IPS-18c (cell line): ENCODE data around the gene DENND1A.
"Not testable (repeated sequence)": the region's sequence is repeated elsewhere in the genome, so short reads cannot be mapped to it uniquely, and the experiment has no call there.

Source experiments
- H3K4me3 ChIP-seq: 2 replicates; pipeline ENCODE4 v1.7.0; 2013; ENCODE audit warnings: low read depth, mild to moderate bottlenecking, low read length, moderate library complexity; ENCODE audit not compliant: insufficient read depth
- H3K9me3 ChIP-seq: one replicate; pipeline ENCODE4 v1.6.1; 2013; ENCODE audit warnings: mild to moderate bottlenecking, low read length, moderate library complexity; ENCODE audit not compliant: control insufficient read depth, insufficient read depth

Gene DENND1A

DNA sequence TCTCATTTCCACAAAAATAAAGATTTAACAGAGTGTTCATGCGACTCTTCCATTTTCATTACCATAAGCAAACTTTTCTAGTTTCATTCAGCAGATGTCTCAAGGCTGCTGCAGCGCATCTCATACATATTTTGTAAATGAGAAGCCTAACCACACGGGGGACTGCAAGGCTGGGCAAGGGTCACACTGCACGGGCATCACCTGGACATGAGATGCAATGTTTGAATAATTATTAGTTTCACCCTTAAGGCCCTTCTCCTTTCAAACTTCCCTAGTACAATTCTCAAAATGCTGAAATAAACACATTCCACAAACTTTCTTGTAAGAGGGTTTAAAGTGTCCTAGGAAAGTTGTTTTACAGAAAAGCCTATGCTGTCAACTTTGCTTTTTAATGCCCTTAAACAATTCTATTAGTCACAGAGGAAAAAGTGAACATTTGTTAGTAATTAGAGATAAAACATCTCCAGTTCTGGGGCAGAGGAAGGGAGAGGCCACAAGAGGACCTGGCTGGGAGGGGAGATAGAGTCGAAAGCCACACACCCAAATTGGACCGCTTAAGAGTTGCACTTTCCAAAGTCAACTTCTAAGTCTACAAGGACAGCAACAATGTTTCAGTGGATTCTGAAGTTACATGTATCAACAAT, 1.3 kb downstream of the DENND1A start:
- Histone ChIP-seq H3K4me3 (peak overlapping the region; percentile 40), H3K9me3 (no peaks in the 10 kb centered on the region)

GRCh38 chr9:123927625-123928532, 2.0 kb downstream of the DENND1A start:
- H3K4me3 ChIP-seq, result no peak overlapping the region
- no peaks in the 10 kb centered on the region for H3K9me3 ChIP-seq

- Histone ChIP-seq H3K9me3 (no peaks in the 10 kb centered on the region), H3K4me3 (no peak overlapping the region)
These were observed 3.0 kb downstream of the DENND1A start for GRCh38 chr9:123926941-123927340.

- Histone ChIP-seq H3K9me3 (no peaks in the 10 kb centered on the region), H3K4me3 (no peak overlapping the region)
These were observed 4.1 kb downstream of the DENND1A start for GRCh38 chr9:123925819-123926218.

GRCh38 chr9:123925161-123925560, 4.8 kb downstream of the DENND1A start:
- no peak overlapping the region for H3K4me3 ChIP-seq
- no peaks in the 10 kb centered on the region for H3K9me3 ChIP-seq

DNA sequence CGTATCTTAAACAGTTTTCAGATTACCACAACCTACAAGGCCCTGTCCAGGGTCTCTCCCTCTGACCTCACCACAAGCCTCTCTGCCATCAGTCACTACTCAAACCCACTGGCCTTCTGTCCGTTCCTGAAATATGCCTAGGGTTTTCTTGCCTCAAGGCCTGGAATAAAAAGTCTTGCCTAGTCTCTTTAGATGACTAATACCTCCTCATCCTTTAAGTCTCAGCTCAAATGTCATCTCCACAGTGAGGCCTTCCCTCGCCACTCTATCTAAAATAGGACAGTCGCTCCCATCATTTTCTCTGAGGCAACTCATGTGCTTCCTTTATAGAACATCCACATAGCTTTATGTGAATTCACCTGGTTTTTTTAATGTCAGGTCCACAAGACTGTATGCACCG, 5.2 kb downstream of the DENND1A start:
- H3K4me3 ChIP-seq, result no peak overlapping the region
- no peaks in the 10 kb centered on the region for H3K9me3 ChIP-seq

DNA sequence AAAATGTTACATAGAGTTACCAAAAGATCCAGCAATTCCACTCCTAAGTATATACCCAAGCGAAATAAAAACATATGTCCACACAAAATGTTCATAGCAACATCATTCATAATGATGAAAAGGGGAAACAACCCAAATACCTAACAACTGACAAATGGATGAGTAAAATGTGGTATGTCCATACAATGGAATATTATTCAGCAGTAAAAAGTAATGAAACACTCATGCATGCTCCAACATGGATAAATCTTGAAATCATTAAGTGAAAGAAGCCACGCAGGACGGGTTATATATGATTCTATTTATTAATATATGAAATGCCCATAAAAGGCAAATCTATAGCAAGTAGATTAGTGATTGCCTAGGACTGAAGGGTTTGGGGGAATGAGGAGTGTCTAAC, 6.0 kb downstream of the DENND1A start:
- Histone ChIP-seq H3K4me3 (no peak overlapping the region), H3K9me3 (no peaks in the 10 kb centered on the region)

GRCh38 chr9:123923377-123923776, 6.5 kb downstream of the DENND1A start:
- Histone ChIP-seq H3K9me3 (no peaks in the 10 kb centered on the region), H3K4me3 (no peak overlapping the region)

- H3K4me3 ChIP-seq, result no peak overlapping the region
- no peaks in the 10 kb centered on the region for H3K9me3 ChIP-seq
These were observed 7.0 kb downstream of the DENND1A start for GRCh38 chr9:123922911-123923310.

DNA sequence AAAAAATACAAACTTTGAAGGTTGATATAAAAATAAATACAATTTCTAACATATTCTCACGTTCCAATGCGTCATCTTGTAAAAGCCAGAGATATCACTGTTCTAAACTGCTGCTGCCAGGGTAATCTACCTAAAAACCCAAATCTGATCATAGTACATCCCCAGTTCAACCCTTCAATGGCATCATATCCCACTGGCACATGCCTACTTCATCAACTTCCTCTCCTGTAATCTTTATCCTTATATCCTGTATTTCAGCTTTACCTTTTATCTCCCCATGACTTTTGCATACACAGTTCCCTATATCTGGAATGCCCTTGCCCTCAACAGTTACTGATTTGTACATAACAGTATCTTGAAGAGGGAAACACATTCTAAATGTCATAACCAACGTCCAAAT, 7.5 kb downstream of the DENND1A start:
- Histone ChIP-seq H3K4me3 (no peak overlapping the region), H3K9me3 (no peaks in the 10 kb centered on the region)

GRCh38 chr9:123914517-123915196, 15.3 kb downstream of the DENND1A start:
- no peak overlapping the region for H3K4me3 ChIP-seq
- no peaks in the 10 kb centered on the region for H3K9me3 ChIP-seq

DNA sequence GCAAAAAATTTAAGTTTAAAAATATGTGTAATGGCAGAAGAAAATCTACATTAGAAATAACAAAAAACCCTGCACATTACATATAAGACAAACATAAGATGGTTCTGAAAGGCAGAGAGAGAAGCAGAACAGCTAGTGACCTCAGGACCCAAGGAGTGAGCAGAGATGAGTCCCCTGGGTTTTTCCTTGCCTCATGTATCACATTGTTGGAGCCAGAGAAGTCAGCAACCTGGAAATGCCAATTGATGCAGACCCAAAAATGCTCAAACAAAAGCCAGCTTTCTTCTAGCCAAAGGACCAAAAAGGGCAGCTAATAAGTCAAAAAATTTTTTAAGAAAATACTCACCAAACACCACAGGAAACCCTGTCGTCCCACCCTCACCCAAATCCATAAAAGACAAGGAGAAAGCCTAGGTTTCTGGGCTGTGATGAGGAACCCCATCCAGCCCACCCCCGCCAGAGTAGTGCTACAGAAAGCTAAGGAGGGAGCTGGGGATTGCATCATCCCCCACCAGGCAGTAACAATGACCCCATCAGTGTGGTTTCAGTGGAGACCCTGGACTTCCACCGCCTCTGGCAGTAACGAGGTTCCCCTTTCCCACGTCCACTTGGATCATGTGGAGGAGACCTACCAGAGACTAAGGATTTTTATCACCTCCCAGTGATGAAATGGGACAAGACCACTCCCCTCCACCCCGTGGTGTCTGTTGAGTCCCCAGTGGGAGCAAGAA, 17.6 kb downstream of the DENND1A start:
- Histone ChIP-seq H3K9me3 (no peaks in the 10 kb centered on the region), H3K4me3 (no peak overlapping the region)

DNA sequence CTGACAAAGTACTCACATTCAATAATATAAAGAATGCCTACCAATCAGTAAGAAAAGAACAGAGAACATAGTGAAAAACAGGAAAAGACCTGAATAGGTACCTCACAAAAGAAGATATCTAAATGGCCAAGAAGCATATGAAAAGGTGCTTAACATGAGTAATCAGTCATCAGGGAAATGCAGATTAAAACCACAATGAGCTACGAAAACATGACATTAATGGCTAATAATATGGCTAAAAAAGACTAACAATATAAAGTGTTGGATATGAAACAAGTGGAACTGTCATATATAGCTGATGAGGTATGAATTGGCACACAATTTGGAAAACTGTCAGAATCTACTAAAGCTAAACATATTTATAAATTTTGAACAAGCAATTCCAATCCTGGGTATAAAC, 18.9 kb downstream of the DENND1A start:
- Histone ChIP-seq H3K4me3 (no peak overlapping the region), H3K9me3 (no peaks in the 10 kb centered on the region)

DNA sequence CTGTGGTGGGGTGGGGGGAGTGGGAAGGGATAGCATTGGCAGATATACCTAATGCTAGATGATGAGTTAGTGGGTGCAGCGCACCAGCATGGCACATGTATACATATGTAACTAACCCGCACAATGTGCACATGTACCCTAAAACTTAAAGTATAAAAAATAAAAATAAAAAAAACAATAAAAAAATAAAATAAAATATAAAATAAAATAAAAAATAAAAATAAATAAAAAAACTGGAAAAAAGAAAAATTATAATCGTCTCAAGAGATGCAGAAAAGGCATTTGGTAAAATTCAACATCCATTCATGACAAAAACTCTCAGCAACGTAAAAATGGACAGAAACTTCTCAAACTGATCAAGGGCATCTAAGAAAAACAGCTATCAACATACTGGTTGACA, 20.7 kb downstream of the DENND1A start:
- not testable (repeated sequence) for H3K4me3 ChIP-seq, H3K9me3 ChIP-seq

DNA sequence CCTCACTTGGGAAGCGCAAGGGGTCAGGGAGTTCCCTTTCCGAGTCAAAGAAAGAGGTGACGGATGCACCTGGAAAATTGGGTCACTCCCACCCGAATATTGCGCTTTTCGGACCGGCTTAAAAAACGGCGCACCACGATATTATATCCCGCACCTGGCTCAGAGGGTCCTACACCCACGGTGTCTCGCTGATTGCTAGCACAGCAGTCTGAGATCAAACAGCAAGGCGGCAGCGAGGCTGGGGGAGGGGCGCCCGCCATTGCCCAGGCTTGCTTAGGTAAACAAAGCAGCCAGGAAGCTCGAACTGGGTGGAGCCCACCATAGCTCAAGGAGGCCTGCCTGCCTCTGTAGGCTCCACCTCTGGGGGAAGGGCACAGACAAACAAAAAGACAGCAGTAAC, 26.4 kb downstream of the DENND1A start:
- not testable (repeated sequence) for H3K9me3 ChIP-seq, H3K4me3 ChIP-seq

DNA sequence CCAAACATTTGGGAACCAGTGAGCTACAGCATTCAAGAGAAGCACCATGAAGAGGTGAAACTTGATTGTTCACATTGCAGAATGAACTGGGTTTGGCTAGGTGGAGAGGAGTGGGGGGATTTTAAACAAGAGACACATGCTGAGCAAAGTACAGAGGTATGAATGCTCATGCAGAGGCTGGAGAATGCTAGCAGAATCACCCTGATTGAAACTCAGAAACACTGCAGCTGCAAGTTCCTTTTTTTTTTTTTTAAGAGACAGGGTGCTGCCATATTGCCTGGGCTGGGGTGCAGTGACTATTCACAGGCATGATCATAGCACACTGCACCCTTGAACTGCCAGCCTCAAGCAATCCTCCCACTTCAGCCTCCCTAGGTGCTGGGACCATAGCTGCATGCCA, 35.1 kb downstream of the DENND1A start:
- Histone ChIP-seq H3K4me3 (no peak overlapping the region), H3K9me3 (no peaks in the 10 kb centered on the region)

GRCh38 chr9:123893831-123894460, 36.0 kb downstream of the DENND1A start:
- Histone ChIP-seq H3K9me3 (no peaks in the 10 kb centered on the region), H3K4me3 (no peak overlapping the region)
